Neuron (in vitro differentiated cells): ENCODE measurements around the gene MEDAG.

Experiments
- H2AFZ ChIP-seq: one replicate; pipeline ENCODE4 v1.6.1; 2013; ENCODE audit warnings: low read depth, mild to moderate bottlenecking, inconsistent platforms, low read length, moderate library complexity
- H3K27me3 ChIP-seq: one replicate; pipeline ENCODE4 v1.6.1; 2013; ENCODE audit warnings: low read length; ENCODE audit not compliant: insufficient read depth
- H3K36me3 ChIP-seq: one replicate; pipeline ENCODE4 v1.6.1; 2013; ENCODE audit warnings: low read length; ENCODE audit not compliant: insufficient read depth
- H3K4me1 ChIP-seq: one replicate; pipeline ENCODE4 v1.6.1; 2013; ENCODE audit warnings: low read length; ENCODE audit not compliant: insufficient read depth
- H3K4me3 ChIP-seq: 2 replicates; pipeline ENCODE4 v1.5.1; 2013; ENCODE audit warnings: mild to moderate bottlenecking, low read length, moderate library complexity
- H3K9me3 ChIP-seq: one replicate; pipeline ENCODE4 v1.6.1; 2013; ENCODE audit warnings: low read length

The MEDAG gene

DNA sequence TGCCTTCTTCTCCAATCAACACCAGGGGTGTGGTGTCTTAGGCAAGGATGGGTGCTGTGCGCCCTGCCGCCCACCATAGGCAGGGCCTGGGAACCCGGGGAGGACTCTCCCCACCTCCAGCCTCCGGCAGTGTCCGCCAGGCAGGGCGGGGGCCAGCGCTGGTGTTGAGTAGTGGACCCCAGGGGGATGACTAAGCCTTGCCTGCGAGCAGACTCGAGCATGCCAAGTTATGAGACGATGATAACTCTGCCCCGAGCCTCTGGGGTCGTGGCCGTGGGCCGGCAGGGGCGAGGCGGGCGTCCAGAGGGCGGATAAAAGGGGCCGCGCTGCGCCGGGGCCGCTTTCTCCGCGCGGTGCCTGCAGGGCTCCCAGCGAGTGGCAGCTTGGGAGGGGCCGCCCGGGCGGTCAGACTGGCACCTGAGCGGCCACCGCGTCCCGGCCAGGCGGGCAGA is at the start of gene MEDAG:
Gene MEDAG, plus strand, starts transcription at position 340 of the 452 bp plus-strand sequence. CDS start 245 bp downstream, outside the sequence.
- H2AFZ ChIP-seq: no peak within 1 kb of the TSS
- no peaks in the 10 kb centered on the region for H3K4me1 ChIP-seq
- no peaks in the 10 kb centered on the region for H3K27me3 ChIP-seq
- no peaks in the 10 kb centered on the region for H3K9me3 ChIP-seq
- H3K4me3 ChIP-seq: no peak within 1 kb of the TSS
- H3K36me3 ChIP-seq: no peaks in the 10 kb centered on the region

GRCh38 chr13:30857018-30857417 is 49.1 kb upstream of the MEDAG start:
- H2AFZ ChIP-seq: no peak overlapping the region
- H3K27me3 ChIP-seq: no peaks in the 10 kb centered on the region
- peaks cover 8% of the 10 kb centered on the region for H3K4me1 ChIP-seq
- no peaks in the 10 kb centered on the region for H3K36me3 ChIP-seq
- no peaks in the 10 kb centered on the region for H3K9me3 ChIP-seq
- H3K4me3 ChIP-seq: no peak overlapping the region

- Histone ChIP-seq H3K9me3 (no peaks in the 10 kb centered on the region), H3K4me3 (no peak overlapping the region), H2AFZ (no peak overlapping the region), H3K4me1 (peaks cover 9% of the 10 kb centered on the region), H3K27me3 (no peaks in the 10 kb centered on the region), H3K36me3 (no peaks in the 10 kb centered on the region)
These were observed 48.4 kb upstream of the MEDAG start for GRCh38 chr13:30857636-30858035.

GRCh38 chr13:30859326-30859725 is 46.7 kb upstream of the MEDAG start:
- H3K27me3 ChIP-seq: no peaks in the 10 kb centered on the region
- H2AFZ ChIP-seq: no peak overlapping the region
- H3K36me3 ChIP-seq: no peaks in the 10 kb centered on the region
- H3K4me1 ChIP-seq: peaks cover 26% of the 10 kb centered on the region
- H3K9me3 ChIP-seq: no peaks in the 10 kb centered on the region
- no peak overlapping the region for H3K4me3 ChIP-seq

GRCh38 chr13:30861163-30861562 is 44.9 kb upstream of the MEDAG start:
- Histone ChIP-seq H3K27me3 (no peaks in the 10 kb centered on the region), H3K4me1 (peaks cover 33% of the 10 kb centered on the region), H2AFZ (no peak overlapping the region), H3K4me3 (no peak overlapping the region), H3K36me3 (no peaks in the 10 kb centered on the region), H3K9me3 (no peaks in the 10 kb centered on the region)

- no peaks in the 10 kb centered on the region for H3K27me3 ChIP-seq
- no peak overlapping the region for H2AFZ ChIP-seq
- H3K4me1 ChIP-seq: peaks cover 32% of the 10 kb centered on the region
- H3K4me3 ChIP-seq: no peak overlapping the region
- H3K9me3 ChIP-seq: no peaks in the 10 kb centered on the region
- H3K36me3 ChIP-seq: no peaks in the 10 kb centered on the region
These were observed 44.1 kb upstream of the MEDAG start for GRCh38 chr13:30861836-30862467.

- Histone ChIP-seq H3K27me3 (no peaks in the 10 kb centered on the region), H3K4me3 (no peak overlapping the region), H2AFZ (no peak overlapping the region), H3K36me3 (no peaks in the 10 kb centered on the region), H3K9me3 (no peaks in the 10 kb centered on the region), H3K4me1 (peaks cover 32% of the 10 kb centered on the region)
These were observed 43.4 kb upstream of the MEDAG start for GRCh38 chr13:30862707-30863106.

DNA sequence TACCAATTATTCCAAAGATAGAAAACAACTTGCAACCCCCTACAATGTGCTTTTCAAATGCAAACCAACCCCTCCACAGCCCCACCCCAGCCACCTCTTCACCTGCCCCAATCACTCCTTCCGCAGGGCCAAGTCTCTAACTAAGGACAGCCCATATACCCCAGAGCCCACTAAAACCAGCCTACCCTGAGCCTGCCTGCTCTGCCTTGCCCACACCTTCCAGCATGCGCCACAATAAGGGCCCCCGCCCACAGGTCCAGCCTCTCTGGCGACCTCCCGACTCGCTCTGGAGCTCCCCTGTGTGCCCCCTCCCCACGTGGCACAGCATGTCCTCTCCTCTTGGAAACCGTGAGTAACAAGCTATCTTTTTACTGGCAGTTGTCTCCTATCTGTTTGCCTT is 42.8 kb upstream of the MEDAG start:
- H3K4me3 ChIP-seq: no peak overlapping the region
- peaks cover 32% of the 10 kb centered on the region for H3K4me1 ChIP-seq
- no peaks in the 10 kb centered on the region for H3K36me3 ChIP-seq
- no peaks in the 10 kb centered on the region for H3K9me3 ChIP-seq
- H3K27me3 ChIP-seq: no peaks in the 10 kb centered on the region
- H2AFZ ChIP-seq: no peak overlapping the region

DNA sequence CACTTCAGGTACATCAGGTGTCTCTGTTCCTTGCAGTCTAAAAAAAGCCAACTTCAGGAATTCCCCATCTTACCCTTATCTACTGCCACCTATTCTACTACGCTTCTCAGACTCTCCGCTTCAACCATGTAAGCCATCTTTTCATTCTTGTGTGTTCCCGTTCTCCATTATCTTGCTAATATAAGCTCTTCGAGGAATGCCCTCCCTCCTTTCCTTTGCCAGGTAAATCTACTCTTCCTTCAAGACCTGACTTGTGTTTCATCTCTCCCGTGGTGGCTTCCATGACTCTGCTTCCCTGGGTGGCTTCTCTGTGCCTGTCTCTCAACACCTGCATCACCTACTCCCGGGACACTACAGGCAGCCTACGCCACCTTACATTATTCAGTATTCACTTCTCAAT is 42.3 kb upstream of the MEDAG start:
- Histone ChIP-seq H2AFZ (peak overlapping the region; percentile 72), H3K36me3 (no peaks in the 10 kb centered on the region), H3K4me3 (no peak overlapping the region), H3K27me3 (no peaks in the 10 kb centered on the region), H3K9me3 (no peaks in the 10 kb centered on the region), H3K4me1 (peaks cover 32% of the 10 kb centered on the region)

DNA sequence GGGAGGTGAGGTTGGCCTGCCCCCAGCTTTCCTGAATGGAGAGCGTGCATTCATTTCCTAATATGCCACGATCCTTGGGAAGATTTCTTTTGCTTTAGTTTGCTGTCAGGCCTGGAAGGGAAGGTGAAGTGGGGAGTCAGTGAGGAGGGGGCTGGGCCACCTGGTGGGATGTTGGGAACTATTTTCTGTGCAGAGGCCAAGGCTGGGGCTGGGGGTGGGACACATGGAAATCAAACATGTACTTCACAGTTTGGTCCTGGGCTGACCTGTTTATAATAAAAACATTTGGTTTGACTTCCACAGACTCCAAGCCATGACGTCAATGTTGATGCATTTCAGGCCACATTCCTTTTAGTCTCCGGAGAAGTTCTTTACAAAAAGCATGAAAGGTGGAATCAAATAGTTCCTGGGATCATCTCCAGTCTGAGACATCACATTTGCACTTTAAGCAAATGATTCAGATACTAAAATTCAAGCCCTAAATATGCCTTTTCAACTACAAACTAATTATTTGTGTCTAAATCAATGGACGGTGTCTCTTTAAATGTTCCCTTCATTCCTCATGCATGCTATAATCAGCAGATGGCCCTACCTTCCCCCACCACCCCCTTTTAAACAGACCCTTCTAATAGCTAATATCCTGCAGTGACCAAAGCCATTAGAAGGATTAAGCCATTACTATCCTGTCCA is 41.5 kb upstream of the MEDAG start:
- peaks cover 32% of the 10 kb centered on the region for H3K4me1 ChIP-seq
- H3K9me3 ChIP-seq: no peaks in the 10 kb centered on the region
- peak overlapping the region; percentile 47 for H3K4me3 ChIP-seq
- H2AFZ ChIP-seq: peak overlapping the region; percentile 72
- H3K36me3 ChIP-seq: no peaks in the 10 kb centered on the region
- H3K27me3 ChIP-seq: no peaks in the 10 kb centered on the region

DNA sequence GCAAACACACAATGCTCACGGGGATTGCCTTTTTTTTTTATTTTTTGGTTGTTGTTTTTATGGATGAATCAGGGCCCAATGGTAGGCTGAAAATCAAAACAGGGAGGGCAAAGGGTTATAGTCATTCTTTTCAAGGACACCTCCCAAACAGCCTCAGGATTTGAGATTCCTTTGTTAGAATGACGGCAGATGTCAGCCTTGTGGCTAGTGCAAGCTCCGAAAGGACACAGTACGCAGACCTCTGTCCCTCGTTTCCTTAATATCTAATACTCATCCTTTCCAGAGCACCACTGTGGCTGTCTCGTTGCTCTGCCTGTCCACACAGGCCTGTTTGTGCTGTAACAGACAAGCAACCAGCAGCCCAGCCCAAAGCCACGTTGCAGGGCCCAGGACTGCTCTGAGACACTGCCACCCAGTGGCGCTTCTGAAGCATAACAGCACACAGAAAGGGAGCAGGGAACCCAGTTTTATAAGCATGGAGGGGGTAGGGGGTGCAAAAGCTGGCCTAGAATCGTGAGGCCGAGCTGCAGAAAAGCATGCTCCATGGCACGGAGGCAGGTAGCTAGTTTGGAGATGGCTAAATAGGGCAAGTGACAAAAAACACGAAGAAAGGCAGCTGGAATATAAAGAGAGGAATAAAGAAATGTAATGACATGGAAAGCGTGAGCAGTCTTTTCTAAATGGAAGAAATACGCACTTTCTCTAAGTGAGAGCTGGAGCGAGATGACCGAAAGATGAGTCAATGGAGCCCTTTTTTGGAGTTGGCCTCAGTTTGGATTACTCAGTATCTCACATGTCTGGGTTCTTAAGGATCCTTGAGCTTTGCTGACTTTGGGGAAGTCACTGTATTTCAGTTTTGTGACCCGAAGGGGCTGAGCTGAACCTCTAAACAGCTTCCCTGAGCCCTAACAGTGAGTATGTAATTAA is 40.7 kb upstream of the MEDAG start:
- Histone ChIP-seq H3K36me3 (no peaks in the 10 kb centered on the region), H3K4me3 (peak overlapping the region; percentile 47), H3K4me1 (peaks cover 32% of the 10 kb centered on the region), H3K9me3 (no peaks in the 10 kb centered on the region), H2AFZ (peak overlapping the region; percentile 72), H3K27me3 (no peaks in the 10 kb centered on the region)

DNA sequence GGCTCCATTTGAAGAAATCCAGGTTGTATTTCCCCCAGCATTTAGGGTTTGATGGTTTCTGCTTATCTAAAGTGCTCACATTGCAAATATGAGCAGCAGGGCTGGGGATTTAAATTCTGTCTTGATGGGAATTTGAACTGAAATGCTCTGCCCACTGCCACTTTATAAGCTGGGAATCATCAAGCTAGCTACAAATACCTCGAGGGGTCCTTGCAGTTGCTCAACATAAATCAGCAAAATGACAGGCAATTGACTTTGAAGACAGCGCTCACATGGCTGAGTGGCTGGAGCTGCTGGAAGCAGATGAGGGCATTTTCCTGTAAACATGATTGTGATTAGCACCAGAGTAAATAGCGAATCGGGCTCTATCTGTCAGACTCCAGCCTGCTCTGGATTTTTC is 39.4 kb upstream of the MEDAG start:
- no peak overlapping the region for H3K4me3 ChIP-seq
- no peaks in the 10 kb centered on the region for H3K36me3 ChIP-seq
- no peak overlapping the region for H2AFZ ChIP-seq
- H3K4me1 ChIP-seq: peaks cover 32% of the 10 kb centered on the region
- no peaks in the 10 kb centered on the region for H3K9me3 ChIP-seq
- no peaks in the 10 kb centered on the region for H3K27me3 ChIP-seq

DNA sequence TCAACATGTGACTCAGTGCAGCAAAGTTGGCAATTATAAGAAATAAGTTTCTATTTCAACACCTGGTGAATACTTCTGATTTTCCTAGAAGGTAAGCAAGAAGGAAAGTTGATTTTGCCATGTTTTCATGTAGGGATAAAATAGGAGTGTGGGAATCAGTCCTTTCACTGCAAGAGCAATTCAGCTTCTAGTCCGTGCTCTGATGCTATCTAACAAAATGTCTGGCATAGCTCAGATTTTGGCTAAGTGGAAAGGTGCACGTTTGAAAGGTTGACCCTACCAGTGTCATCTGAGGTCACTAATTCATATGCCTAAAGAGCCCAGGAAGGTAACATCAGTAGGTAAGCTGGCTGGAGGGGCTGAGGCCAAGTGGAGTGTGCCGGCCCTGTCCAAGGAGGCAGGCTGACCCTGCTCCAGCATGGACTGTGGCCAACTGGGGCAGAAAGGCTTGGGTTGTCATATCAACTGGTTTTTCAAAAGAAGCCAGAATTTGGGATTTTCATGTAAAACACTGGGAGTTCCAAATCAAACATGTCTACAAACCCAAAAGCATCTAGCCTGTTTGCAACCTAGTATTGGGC is 38.9 kb upstream of the MEDAG start:
- peaks cover 37% of the 10 kb centered on the region for H3K4me1 ChIP-seq
- no peaks in the 10 kb centered on the region for H3K27me3 ChIP-seq
- no peak overlapping the region for H3K4me3 ChIP-seq
- H3K9me3 ChIP-seq: no peaks in the 10 kb centered on the region
- no peaks in the 10 kb centered on the region for H3K36me3 ChIP-seq
- no peak overlapping the region for H2AFZ ChIP-seq
